H1 (cell line): ENCODE measurements around the gene GINS2. TPM values are rescaled to one million over a fixed set of nuclear protein-coding genes. Genes with fewer than 3 reads are reported as not detected.

Experiments
- ASH2L ChIP-seq: fragments of 200-600, 300-600 bp; sonication (generic); IDR thresholded peaks from one replicate; pipeline ENCODE4 v1.7.1; 2017; ENCODE audit warnings: low read length
- BCL11A ChIP-seq, 2 experiments: IDR thresholded peaks; one replicate each; pipeline ENCODE4 v1.6.1; 2011; ENCODE audit warnings: low read depth in 2 of 2, low read length in 2 of 2, mild to moderate bottlenecking in 2 of 2
- CTBP2 ChIP-seq: IDR thresholded peaks from 2 replicates; pipeline ENCODE4 v1.7.0; 2011; ENCODE audit warnings: borderline replicate concordance, mild to moderate bottlenecking, moderate library complexity, mixed read lengths, low read length; ENCODE audit not compliant: insufficient read depth, insufficient read length
- HDAC2 ChIP-seq, 2 experiments: fragments of 300-600 bp in 1 of 2; sonication (generic) in 1 of 2; IDR thresholded peaks; 2 replicates each; pipeline ENCODE4 v1.6.1; 2011 to 2012; ENCODE audit warnings: low read depth in 2 of 2, low read length in 2 of 2, mild to moderate bottlenecking in 2 of 2, moderate library complexity in 2 of 2, borderline replicate concordance in 1 of 2, inconsistent platforms in 1 of 2
- POLR2AphosphoS5 ChIP-seq: IDR thresholded peaks from 2 replicates; pipeline ENCODE4 v1.6.1; 2011; ENCODE audit warnings: low read depth, low read length
- SP4 ChIP-seq: IDR thresholded peaks from 2 replicates; pipeline ENCODE4 v1.6.1; 2012; ENCODE audit warnings: low read length, inconsistent platforms
- TAF1 ChIP-seq: IDR thresholded peaks from 2 replicates; pipeline ENCODE4 v1.6.1; 2011; ENCODE audit warnings: mild to moderate bottlenecking, low read depth, low read length
- polyA plus RNA-seq, 7 experiments: library from polyadenylated mRNA; depleted of rRNA in 3 of 7; stranded (reverse) in 5 of 7; unstranded in 2 of 7; fragments of >200 nt in 5 of 7; fragments of 200-250 nt in 2 of 7; gene quantifications; 1 replicate in 5 of 7; 2 replicates in 1 of 7; 4 replicates in 1 of 7; pipeline versions ENCODE4 v1.2.1 to v1.2.3, GENCODE V29; 2011 to 2013; ENCODE audit warnings: missing spikeins in 2 of 7, mixed read lengths in 2 of 7
- total RNA-seq: library from RNA; stranded (reverse); fragmentation: NEBNext Ultra II Directional; extraction: Animal tissue kit (Norgen Biotek cat#: 25700); gene quantifications from 2 replicates; pipeline ENCODE4 v1.2.1, GENCODE V29; 2021

GINS2 gene
- total and polyA plus RNA-seq, 2 of the 8 experiments (the other 6 are each of a cell fraction or from before 2014, with no cell fraction given): 29.4 to 59.1 TPM

GRCh38 chr16:85678821-85679220 lies 9.9 kb downstream of the GINS2 start (continued):
- TF ChIP-seq CTBP2 (no peak), TAF1 (no peak), BCL11A (IDR thresholded peaks at IDR 0.05; ENCODE audit: low read depth in 2 of 2, low read length in 2 of 2) (no peak), ASH2L (no peak), SP4 (no peak), POLR2AphosphoS5 (no peak), HDAC2 (IDR thresholded peaks at IDR 0.05; ENCODE audit: borderline replicate concordance in 1 of 2, low read depth in 2 of 2, low read length in 2 of 2) (no peak)
